ENCODE results near the gene AMPD2. TPM values are rescaled to one million over a fixed set of nuclear protein-coding genes. Genes with fewer than 3 reads are reported as not detected.

Gene AMPD2
- total and polyA plus RNA-seq, 8 donors = 38.7 to 86.9 (median 49.0) TPM

DNA sequence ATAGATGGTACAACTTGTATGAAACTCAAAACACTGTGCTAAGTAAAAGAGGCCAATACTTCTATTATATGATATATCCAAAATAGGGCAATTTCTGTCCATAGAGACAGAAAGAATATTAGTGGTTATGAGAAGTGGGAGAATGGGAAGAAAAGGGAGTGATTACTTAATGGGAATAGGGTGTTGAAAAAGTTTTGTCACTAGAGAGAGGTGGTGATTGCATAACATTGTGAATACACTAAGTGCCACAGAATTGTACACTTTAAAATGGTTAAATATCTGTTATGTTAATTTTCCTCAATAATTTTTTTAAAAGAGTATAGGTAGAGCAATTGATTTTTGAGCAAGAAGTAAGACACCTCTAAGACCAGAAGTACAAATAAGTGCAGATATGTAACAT is 30.0 kb upstream of the AMPD2 start:
- TF ChIP-seq, protein P1, sequence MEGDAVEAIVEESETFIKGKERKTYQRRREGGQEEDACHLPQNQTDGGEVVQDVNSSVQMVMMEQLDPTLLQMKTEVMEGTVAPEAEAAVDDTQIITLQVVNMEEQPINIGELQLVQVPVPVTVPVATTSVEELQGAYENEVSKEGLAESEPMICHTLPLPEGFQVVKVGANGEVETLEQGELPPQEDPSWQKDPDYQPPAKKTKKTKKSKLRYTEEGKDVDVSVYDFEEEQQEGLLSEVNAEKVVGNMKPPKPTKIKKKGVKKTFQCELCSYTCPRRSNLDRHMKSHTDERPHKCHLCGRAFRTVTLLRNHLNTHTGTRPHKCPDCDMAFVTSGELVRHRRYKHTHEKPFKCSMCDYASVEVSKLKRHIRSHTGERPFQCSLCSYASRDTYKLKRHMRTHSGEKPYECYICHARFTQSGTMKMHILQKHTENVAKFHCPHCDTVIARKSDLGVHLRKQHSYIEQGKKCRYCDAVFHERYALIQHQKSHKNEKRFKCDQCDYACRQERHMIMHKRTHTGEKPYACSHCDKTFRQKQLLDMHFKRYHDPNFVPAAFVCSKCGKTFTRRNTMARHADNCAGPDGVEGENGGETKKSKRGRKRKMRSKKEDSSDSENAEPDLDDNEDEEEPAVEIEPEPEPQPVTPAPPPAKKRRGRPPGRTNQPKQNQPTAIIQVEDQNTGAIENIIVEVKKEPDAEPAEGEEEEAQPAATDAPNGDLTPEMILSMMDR (IDR thresholded peaks at IDR 0.05) = no peak
- peak overlapping the region in 1 of 2 donors; percentile 45 for H3K27ac ChIP-seq
- no peaks in the 10 kb centered on the region for H3K27me3 ChIP-seq
- H3K36me3 ChIP-seq = peaks cover 0 to 82% of the 10 kb centered on the region in 2 donors
- H3K9me3 ChIP-seq = no peaks in the 10 kb centered on the region
- no peak overlapping the region for H3K4me3 ChIP-seq
- intact Hi-C loops (cut with DNase I) = no loop called here
- DNase-seq (no peak), ATAC-seq (no peak)
- no peaks in the 10 kb centered on the region for H3K4me1 ChIP-seq

DNA sequence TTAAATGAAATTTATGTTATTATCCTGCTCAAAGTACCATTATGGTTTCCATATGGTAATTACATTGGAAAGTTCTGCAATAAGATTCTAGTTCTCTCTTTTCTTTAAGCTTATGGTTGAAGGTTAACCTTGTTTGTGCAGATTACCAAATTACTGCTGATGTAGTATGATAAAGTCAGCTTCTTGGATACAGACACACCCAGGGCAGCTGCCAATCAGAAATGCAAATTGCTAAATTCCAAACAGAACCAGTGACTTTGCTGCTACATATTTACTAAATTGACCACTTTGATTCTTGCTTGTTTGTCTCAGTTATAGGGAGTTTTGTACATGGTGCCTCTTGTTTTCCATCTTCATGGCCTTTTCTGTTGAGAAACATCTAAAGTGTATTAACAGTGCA is 26.7 kb upstream of the AMPD2 start:
- Histone ChIP-seq H3K9me3 (no peaks in the 10 kb centered on the region), H3K27ac (no peak overlapping the region), H3K4me3 (no peak overlapping the region), H3K27me3 (no peaks in the 10 kb centered on the region), H3K36me3 (peaks cover 0 to 72% of the 10 kb centered on the region in 2 donors), H3K4me1 (no peaks in the 10 kb centered on the region)
- ATAC-seq = no peak
- no peak for DNase-seq
- TF ChIP-seq, protein P1 (IDR thresholded peaks at IDR 0.05) = no peak
- intact Hi-C loops (cut with DNase I) = no loop called here

DNA sequence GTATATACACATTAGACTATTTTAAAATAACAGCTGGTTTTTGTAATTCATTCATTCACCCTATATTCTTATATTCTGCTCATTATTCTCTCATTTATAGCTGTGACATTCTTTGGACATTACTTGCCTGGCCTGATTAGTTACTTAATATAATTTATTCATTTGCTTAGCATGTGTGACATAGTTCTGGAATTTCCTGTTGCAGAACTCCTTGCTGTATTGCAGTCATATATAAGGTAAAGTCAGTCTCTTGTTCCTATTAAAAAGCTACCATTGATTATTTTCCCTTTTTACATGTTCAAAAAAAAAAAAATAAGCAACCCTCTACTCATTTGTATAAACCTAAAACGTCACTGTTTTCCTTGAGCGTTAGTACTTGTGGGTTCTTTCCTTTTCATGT is 24.1 kb upstream of the AMPD2 start:
- Histone ChIP-seq H3K4me3 (no peak overlapping the region), H3K27me3 (no peaks in the 10 kb centered on the region), H3K36me3 (peaks cover 0 to 56% of the 10 kb centered on the region in 2 donors), H3K27ac (no peak overlapping the region), H3K4me1 (no peaks in the 10 kb centered on the region), H3K9me3 (no peaks in the 10 kb centered on the region)
- intact Hi-C loops (cut with DNase I) = no loop called here
- DNase-seq (no peak), ATAC-seq (no peak)
- TF ChIP-seq, protein P1 (IDR thresholded peaks at IDR 0.05) = no peak

DNA sequence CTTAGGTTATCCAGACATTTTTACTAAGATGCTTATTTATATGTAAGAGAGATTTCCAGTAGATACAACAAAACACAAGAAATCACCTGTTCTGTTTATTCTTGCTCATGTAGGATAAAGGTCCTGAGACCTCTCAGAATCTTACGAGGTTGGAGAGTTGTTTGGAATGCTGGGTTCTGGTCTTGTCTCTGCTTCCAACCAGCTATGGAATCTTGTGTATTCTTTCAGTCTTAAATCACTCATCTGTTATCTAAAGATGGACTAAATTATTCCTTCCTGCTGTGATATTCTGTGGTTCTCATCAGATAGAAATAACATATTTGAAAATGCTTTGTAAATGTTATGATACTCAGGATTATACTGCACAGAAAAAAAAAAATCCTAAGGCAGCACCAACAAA is 21.5 kb upstream of the AMPD2 start:
- Histone ChIP-seq H3K27me3 (no peaks in the 10 kb centered on the region), H3K27ac (no peak overlapping the region), H3K4me3 (no peak overlapping the region), H3K4me1 (no peaks in the 10 kb centered on the region), H3K36me3 (peaks cover 0 to 30% of the 10 kb centered on the region in 2 donors), H3K9me3 (no peaks in the 10 kb centered on the region)
- DNase-seq (no peak), ATAC-seq (no peak)
- TF ChIP-seq, protein P1 (IDR thresholded peaks at IDR 0.05) = no peak
- intact Hi-C loops (cut with DNase I) = no loop called here

DNA sequence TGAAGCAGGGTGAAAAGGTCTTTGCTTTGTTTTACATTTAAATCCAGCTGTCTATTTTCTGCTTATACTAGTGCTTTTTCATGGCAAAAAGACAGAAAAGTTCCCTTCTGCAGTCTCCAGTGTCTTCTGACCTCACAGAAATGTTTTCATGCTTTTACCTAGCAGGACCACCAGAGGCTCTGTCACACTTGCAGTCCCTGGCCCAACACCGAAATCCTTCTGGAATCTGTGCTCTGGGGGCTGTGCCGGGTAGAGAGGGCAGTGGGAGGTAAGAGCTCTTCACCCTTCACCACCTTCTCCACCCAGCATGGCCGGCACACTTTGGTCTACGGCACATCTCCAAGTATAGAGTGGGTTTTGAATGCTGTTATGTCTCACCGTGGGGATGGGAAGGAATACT is 21.0 kb upstream of the AMPD2 start:
- H3K27ac ChIP-seq = no peak overlapping the region
- no peaks in the 10 kb centered on the region for H3K9me3 ChIP-seq
- DNase-seq = no peak
- H3K4me1 ChIP-seq = no peaks in the 10 kb centered on the region
- ATAC-seq = no peak
- H3K27me3 ChIP-seq = no peaks in the 10 kb centered on the region
- TF ChIP-seq, protein P1 (IDR thresholded peaks at IDR 0.05) = no peak
- H3K36me3 ChIP-seq = peaks cover 0 to 25% of the 10 kb centered on the region in 2 donors
- no peak overlapping the region for H3K4me3 ChIP-seq
- intact Hi-C loops (cut with DNase I) = no loop called here

All from left lung (tissue), 10 donors.